ENCODE results near the gene PTGR2. TPM values are rescaled to one million over a fixed set of nuclear protein-coding genes. Genes with fewer than 3 reads are reported as not detected.
"Not testable (repeated sequence)": the region's sequence is repeated elsewhere in the genome, so short reads cannot be mapped to it uniquely, and the experiment has no call there.

Gene PTGR2
- total and polyA plus RNA-seq, 5 donors = 31.3 to 38.3 (median 32.8) TPM

- ATAC-seq (peak; percentile 100), DNase-seq (peak; percentile 97 to 98 (median 98))
- under 1% methylated on average over 65 of the region's 65 CpGs for WGBS
- H3K4me1 ChIP-seq (ENCODE audit: control insufficient read depth, insufficient read depth, low read length) = peaks cover 2% of the 10 kb centered on the region
- no peaks in the 10 kb centered on the region for H3K9me3 ChIP-seq (ENCODE audit: control insufficient read depth, low read length)
- peak within 1 kb of the TSS; percentile 90 for H3K27ac ChIP-seq (ENCODE audit: low read length)
- no peaks in the 10 kb centered on the region for H3K27me3 ChIP-seq (ENCODE audit: control insufficient read depth, insufficient read depth)
- intact Hi-C loops (cut with DNase I) = no loop called here
- H3K4me3 ChIP-seq (ENCODE audit: low read length) = peak within 1 kb of the TSS; percentile 88
These were observed 35.1 kb downstream of the PTGR2 start, which contains the start of gene ZNF410 for GRCh38 chr14:73886449-73887317. Gene ZNF410 (plus strand): TSS chr14:73886859. CDS start chr14:73892176, 5,317 bp downstream.

DNA sequence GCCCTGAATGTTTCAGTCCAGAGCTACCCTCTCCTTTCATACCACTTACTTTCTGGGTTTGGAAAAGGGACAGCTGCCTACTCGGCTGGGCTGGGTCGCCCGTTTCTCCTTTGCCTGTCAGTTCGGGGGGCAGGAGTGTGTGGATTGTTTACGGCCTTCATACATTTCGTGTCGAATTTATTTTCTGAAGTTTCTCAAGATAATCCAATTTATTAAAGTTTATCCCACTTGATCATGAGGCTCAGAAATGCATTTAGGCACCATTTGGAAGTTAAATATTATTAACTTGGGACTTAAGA lies 35.6 kb downstream of the PTGR2 start:
- DNase-seq = no peak
- no peaks in the 10 kb centered on the region for H3K27me3 ChIP-seq (ENCODE audit: control insufficient read depth, insufficient read depth)
- H3K27ac ChIP-seq (ENCODE audit: low read length) = peak overlapping the region; percentile 89
- H3K9me3 ChIP-seq (ENCODE audit: control insufficient read depth, low read length) = no peaks in the 10 kb centered on the region
- WGBS = 2% methylated on average over 7 of the region's 7 CpGs
- no peak for ATAC-seq
- peak overlapping the region; percentile 88 for H3K4me3 ChIP-seq (ENCODE audit: low read length)
- intact Hi-C loops (cut with DNase I) = no loop called here
- H3K4me1 ChIP-seq (ENCODE audit: control insufficient read depth, insufficient read depth, low read length) = peaks cover 2% of the 10 kb centered on the region

DNA sequence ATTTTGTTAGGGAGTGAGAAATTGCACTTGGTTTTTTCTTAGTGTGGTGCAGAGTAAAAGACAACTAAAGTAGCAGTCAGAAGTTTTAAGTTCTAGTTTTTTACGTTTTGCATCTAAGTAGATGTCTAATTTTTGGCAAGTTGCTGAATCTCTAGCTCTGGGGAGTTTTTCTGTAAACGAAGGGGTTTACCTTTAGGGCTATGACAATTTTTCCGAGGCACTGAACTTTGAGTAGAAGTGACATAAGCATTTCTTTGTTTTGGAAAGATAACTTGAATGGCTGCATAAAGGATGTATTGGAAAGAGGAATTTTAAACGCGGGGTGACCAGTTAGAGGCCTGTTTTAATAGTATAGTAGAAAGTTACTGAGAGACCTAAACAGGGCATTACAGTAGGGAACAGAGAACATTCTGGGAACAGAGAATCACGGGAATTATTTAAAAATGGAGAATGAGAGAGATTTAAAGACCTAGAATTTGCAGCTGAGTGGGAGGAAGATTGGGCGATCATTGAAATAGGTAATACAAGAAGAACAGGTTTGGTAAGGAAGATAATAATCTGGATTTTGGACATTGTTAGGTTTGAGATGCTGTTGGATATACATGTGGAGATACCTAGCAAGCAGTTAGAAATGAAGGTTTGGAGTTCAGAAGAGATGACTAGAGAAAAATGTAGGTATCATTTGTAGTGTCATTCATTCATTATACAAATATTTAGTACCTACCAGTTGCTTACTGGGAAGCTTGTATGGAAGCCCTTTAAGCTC lies 36.2 kb downstream of the PTGR2 start:
- Histone ChIP-seq H3K9me3 (ENCODE audit: control insufficient read depth, low read length) (no peaks in the 10 kb centered on the region), H3K4me1 (ENCODE audit: control insufficient read depth, insufficient read depth, low read length) (peaks cover 2% of the 10 kb centered on the region), H3K27ac (ENCODE audit: low read length) (no peak overlapping the region), H3K27me3 (ENCODE audit: control insufficient read depth, insufficient read depth) (no peaks in the 10 kb centered on the region), H3K4me3 (ENCODE audit: low read length) (peak overlapping the region; percentile 88)
- 32% methylated on average over 7 of the region's 7 CpGs for WGBS
- no peak for DNase-seq
- no peak for ATAC-seq
- intact Hi-C loops (cut with DNase I) = no loop called here

- no peak for ATAC-seq
- Histone ChIP-seq H3K9me3 (ENCODE audit: control insufficient read depth, low read length) (no peaks in the 10 kb centered on the region), H3K27me3 (ENCODE audit: control insufficient read depth, insufficient read depth) (no peaks in the 10 kb centered on the region), H3K4me1 (ENCODE audit: control insufficient read depth, insufficient read depth, low read length) (peaks cover 2% of the 10 kb centered on the region), H3K4me3 (ENCODE audit: low read length) (peak overlapping the region; percentile 88), H3K27ac (ENCODE audit: low read length) (no peak overlapping the region)
- intact Hi-C loops (cut with DNase I) = no loop called here
- 34% methylated on average over 3 of the region's 3 CpGs for WGBS
- DNase-seq = no peak
These were observed 36.8 kb downstream of the PTGR2 start for GRCh38 chr14:73888460-73888725.

DNA sequence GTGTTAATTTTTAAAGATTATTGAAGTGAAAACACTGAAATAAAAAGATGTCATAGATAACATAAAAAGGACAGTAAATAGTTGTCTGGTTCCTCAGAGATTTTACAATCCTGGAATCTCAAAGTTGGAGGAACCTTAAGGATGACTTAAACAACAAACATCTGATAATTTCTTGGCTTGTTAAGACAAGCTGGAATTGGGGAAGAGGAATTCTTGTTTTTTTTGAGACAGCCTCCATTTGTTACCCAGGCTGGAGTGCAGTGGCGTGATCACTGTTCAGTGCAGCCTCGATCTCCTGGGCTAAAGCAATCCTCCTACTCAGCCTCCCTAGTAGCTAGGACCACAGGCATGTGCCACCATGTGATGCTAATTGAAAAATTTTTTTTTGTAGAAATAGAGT lies 37.3 kb downstream of the PTGR2 start:
- no peak for DNase-seq
- no peak overlapping the region for H3K27ac ChIP-seq (ENCODE audit: low read length)
- H3K4me1 ChIP-seq (ENCODE audit: control insufficient read depth, insufficient read depth, low read length) = peaks cover 2% of the 10 kb centered on the region
- intact Hi-C loops (cut with DNase I) = no loop called here
- ATAC-seq = no peak
- 80% methylated on average over 2 of the region's 2 CpGs for WGBS
- H3K27me3 ChIP-seq (ENCODE audit: control insufficient read depth, insufficient read depth) = no peaks in the 10 kb centered on the region
- no peaks in the 10 kb centered on the region for H3K9me3 ChIP-seq (ENCODE audit: control insufficient read depth, low read length)
- no peak overlapping the region for H3K4me3 ChIP-seq (ENCODE audit: low read length)

GRCh38 chr14:73889376-73889775 lies 37.7 kb downstream of the PTGR2 start:
- H3K4me1 ChIP-seq (ENCODE audit: control insufficient read depth, insufficient read depth, low read length) = peaks cover 2% of the 10 kb centered on the region
- ATAC-seq (no peak), DNase-seq (no peak)
- H3K27me3 ChIP-seq (ENCODE audit: control insufficient read depth, insufficient read depth) = no peaks in the 10 kb centered on the region
- intact Hi-C loops (cut with DNase I) = no loop called here
- WGBS = 78% methylated on average over 5 of the region's 5 CpGs
- no peaks in the 10 kb centered on the region for H3K9me3 ChIP-seq (ENCODE audit: control insufficient read depth, low read length)
- no peak overlapping the region for H3K4me3 ChIP-seq (ENCODE audit: low read length)
- no peak overlapping the region for H3K27ac ChIP-seq (ENCODE audit: low read length)

DNA sequence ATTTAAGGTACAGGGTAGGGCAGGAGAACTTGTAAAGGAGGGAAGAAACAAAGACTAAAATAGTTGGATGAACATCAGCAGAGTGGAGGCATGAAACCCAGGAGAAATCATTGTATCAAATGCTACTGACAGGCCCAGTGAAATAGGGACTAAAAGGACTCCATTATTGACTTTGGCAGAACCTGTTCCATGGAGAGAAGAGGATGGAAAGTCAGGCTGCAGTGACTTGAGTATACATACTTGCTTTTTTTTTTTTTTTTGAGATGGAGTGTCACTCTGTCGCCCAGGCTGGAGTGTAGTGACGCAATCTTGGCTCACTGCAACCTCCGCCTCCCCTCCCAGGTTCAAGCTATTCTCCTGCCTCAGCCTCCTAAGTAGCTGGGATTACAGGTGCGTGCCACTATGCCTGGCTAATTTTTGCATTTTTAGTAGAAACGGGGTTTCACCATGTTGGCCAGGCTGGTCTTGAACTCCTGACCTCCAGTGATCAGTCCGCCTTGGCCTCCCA lies 42.6 kb downstream of the PTGR2 start:
- H3K4me3 ChIP-seq (ENCODE audit: low read length); H3K27ac ChIP-seq (ENCODE audit: low read length); ATAC-seq; DNase-seq; H3K4me1 ChIP-seq (ENCODE audit: control insufficient read depth, insufficient read depth, low read length); H3K27me3 ChIP-seq (ENCODE audit: control insufficient read depth, insufficient read depth); H3K9me3 ChIP-seq (ENCODE audit: control insufficient read depth, low read length); intact Hi-C loops (cut with DNase I): not testable (repeated sequence)
- WGBS = 90% methylated on average over 6 of the region's 6 CpGs

- H3K4me1 ChIP-seq (ENCODE audit: control insufficient read depth, insufficient read depth, low read length) = no peaks in the 10 kb centered on the region
- intact Hi-C loops (cut with DNase I) = no loop called here
- DNase-seq = no peak
- H3K27me3 ChIP-seq (ENCODE audit: control insufficient read depth, insufficient read depth) = no peaks in the 10 kb centered on the region
- WGBS = 65% methylated on average over 1 of the region's 1 CpG
- no peak overlapping the region for H3K27ac ChIP-seq (ENCODE audit: low read length)
- H3K9me3 ChIP-seq (ENCODE audit: control insufficient read depth, low read length) = no peaks in the 10 kb centered on the region
- H3K4me3 ChIP-seq (ENCODE audit: low read length) = no peak overlapping the region
- no peak for ATAC-seq
These were observed 44.3 kb downstream of the PTGR2 start for GRCh38 chr14:73895939-73896338.

DNA sequence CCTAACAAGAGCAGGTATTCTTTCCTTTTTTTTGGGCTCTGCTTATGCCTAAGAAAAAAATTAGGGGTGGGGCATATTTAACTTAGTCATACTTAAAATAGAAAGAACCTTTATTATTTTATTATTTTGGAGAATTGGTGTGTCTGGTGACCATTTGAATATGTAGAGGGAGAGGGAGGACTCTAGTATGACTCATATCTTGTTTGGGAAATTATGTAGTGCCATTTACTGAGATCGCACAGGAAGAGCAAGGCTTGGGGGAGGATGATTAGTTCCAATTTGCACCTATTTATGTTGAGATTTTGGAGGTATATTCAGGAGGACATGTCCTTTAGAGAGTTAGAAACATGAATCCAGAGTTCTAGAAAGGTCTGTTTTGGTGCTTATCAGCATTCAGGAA lies 44.9 kb downstream of the PTGR2 start:
- no peaks in the 10 kb centered on the region for H3K9me3 ChIP-seq (ENCODE audit: control insufficient read depth, low read length)
- no peak overlapping the region for H3K27ac ChIP-seq (ENCODE audit: low read length)
- ATAC-seq (peak in 1 of 2 donors; percentile 46), DNase-seq (no peak)
- intact Hi-C loops (cut with DNase I) = no loop called here
- WGBS = 65% methylated on average over 1 of the region's 1 CpG
- H3K27me3 ChIP-seq (ENCODE audit: control insufficient read depth, insufficient read depth) = no peaks in the 10 kb centered on the region
- no peak overlapping the region for H3K4me3 ChIP-seq (ENCODE audit: low read length)
- no peaks in the 10 kb centered on the region for H3K4me1 ChIP-seq (ENCODE audit: control insufficient read depth, insufficient read depth, low read length)

DNA sequence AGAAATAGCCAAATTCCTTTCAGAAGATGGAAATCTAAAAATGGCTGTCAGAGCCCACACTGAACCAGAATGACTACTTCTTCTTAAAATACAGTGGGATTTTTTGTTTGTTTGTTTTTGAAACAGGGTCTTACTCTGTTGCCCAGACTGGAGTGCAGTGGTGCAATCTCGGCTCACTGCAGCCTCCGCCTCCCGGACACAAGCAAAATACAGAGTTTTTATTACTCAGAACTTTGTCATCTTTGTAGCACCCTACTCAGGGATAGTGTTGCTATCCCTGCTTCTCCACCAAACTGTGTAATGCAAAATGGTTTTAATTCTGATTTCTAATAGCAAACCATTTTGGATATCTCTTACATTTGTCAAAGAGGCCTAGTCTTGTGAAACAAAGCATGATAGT lies 51.4 kb downstream of the PTGR2 start:
- 81% methylated on average over 3 of the region's 3 CpGs for WGBS
- intact Hi-C loops (cut with DNase I) = no loop called here
- Histone ChIP-seq H3K9me3 (ENCODE audit: control insufficient read depth, low read length) (no peaks in the 10 kb centered on the region), H3K4me1 (ENCODE audit: control insufficient read depth, insufficient read depth, low read length) (no peaks in the 10 kb centered on the region), H3K27ac (ENCODE audit: low read length) (no peak overlapping the region), H3K27me3 (ENCODE audit: control insufficient read depth, insufficient read depth) (no peaks in the 10 kb centered on the region), H3K4me3 (ENCODE audit: low read length) (no peak overlapping the region)
- DNase-seq = no peak
- ATAC-seq = no peak

DNA sequence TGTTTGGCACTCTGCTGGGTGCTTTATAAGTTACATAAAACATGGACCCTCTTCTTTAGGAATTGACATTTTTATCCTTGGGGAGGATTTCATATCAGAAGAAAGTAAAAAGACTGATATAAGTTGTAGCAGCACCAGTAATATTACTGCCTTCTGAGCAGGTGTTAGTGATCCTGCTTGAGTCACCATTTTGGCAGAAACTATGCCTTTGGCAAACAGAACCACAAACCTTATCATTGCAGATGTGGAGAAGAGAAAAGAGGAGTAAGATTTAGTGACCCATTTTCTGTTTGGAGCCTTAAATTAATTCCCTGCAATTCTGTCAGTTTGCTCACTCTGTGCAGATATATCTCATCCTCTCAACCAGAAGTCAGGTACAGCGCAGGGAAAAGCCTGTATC lies 58.0 kb downstream of the PTGR2 start:
- 91% methylated on average over 1 of the region's 1 CpG for WGBS
- no peak overlapping the region for H3K4me3 ChIP-seq (ENCODE audit: low read length)
- no peak overlapping the region for H3K27ac ChIP-seq (ENCODE audit: low read length)
- intact Hi-C loops (cut with DNase I) = no loop called here
- no peaks in the 10 kb centered on the region for H3K4me1 ChIP-seq (ENCODE audit: control insufficient read depth, insufficient read depth, low read length)
- DNase-seq = no peak
- no peaks in the 10 kb centered on the region for H3K9me3 ChIP-seq (ENCODE audit: control insufficient read depth, low read length)
- no peaks in the 10 kb centered on the region for H3K27me3 ChIP-seq (ENCODE audit: control insufficient read depth, insufficient read depth)
- ATAC-seq = no peak
